Brain (organoid and tissue), 1 donor: ENCODE results near the gene SPATA31C1. TPM values are rescaled to one million over a fixed set of nuclear protein-coding genes. Genes with fewer than 3 reads are reported as not detected.

Source experiments
- polyA plus RNA-seq: library from polyadenylated mRNA; stranded (reverse); fragments of 350-450 nt; fragmentation: Illumina TruSeq; extraction: RNeasy Lipid Tissue Mini Kit (QIAGEN cat#74804); gene quantifications from one replicate; pipeline ENCODE4 v1.2.3, GENCODE V29; 2015; ENCODE audit warnings: low read depth, low replicate concordance; ENCODE audit not compliant: insufficient read depth

The SPATA31C1 gene
- polyA plus RNA-seq, 1 donor from 2014 or later, result 0.08 TPM

Other genes starting within 250 kb of the SPATA31C1 start
- 32.4 TPM for gene CTSL, start 191.8 kb upstream of the SPATA31C1 start, polyA plus RNA-seq
- not detected for gene SPATA31E1, start 35.1 kb upstream of the SPATA31C1 start, polyA plus RNA-seq
- 15.5 TPM for gene CDK20, start 56.6 kb downstream of the SPATA31C1 start, polyA plus RNA-seq
- gene SPATA31C2, start 220.5 kb downstream of the SPATA31C1 start, polyA plus RNA-seq, result not detected